HCT116 (cell line): ENCODE data around the gene CEACAM5. TPM values are rescaled to one million over a fixed set of nuclear protein-coding genes. Genes with fewer than 3 reads are reported as not detected.

Experiments used
- ATAC-seq: fragments of 200-7000 bp; cut with Tn5 transposase; 2 replicates; pipeline ENCODE4 v1.9.1; 2020; ENCODE audit warnings: mild to moderate bottlenecking, moderate library complexity
- BruUV-seq: library from RNA; stranded (reverse); fragments of 400-500 nt; replicated peaks from 2 replicates; lab custom pipeline; 2021; lab: Mats Ljungman, UMichigan
- CTCF ChIA-PET: fragments of 300-600 bp; sonication (Branson Sonifier 250); formaldehyde crosslinking; loops from one replicate; lab custom pipeline; 2021; ENCODE audit warnings: antibody characterized with exemption; lab: Charles Lee
- POLR2A ChIA-PET: fragments of 300-600, 350-600 bp; sonication (Branson Sonifier 250); formaldehyde crosslinking; loops from one replicate; lab custom pipeline; 2021; ENCODE audit warnings: antibody characterized with exemption; lab: Charles Lee
- RAD21 ChIA-PET, 2 experiments: fragments of 300-600 bp; sonication (Branson Sonifier 250); formaldehyde crosslinking; loops; one replicate each; lab custom pipeline; 2023; ENCODE audit warnings: low total read pairs in 2 of 2; ENCODE audit not compliant: uncharacterized antibody in 2 of 2, unreplicated experiment in 2 of 2, low non-redundant PET in 1 of 2; lab: Charles Lee
- DNase-seq: peaks from one replicate; pipeline ENCODE4 v3.0.0-alpha.2; 2010; ENCODE audit warnings: low read depth, low spot score
- H2AFZ ChIP-seq: fragments of 200-600 bp; shearing (Covaris generic), sonication (generic); 2 replicates; pipeline ENCODE4 v1.6.1; 2017; ENCODE audit warnings: low read depth, mixed run types, mixed read lengths, antibody characterized with exemption, low read length; ENCODE audit not compliant: poor library complexity, severe bottlenecking
- H3K27ac ChIP-seq: 2 replicates; pipeline ENCODE4 v1.5.1; 2012; ENCODE audit warnings: low read depth, low read length
- H3K27me3 ChIP-seq: fragments of 200-600 bp; sonication (generic); 2 replicates; pipeline ENCODE4 v1.6.1; 2016; ENCODE audit warnings: mixed run types, low read length, mixed read lengths; ENCODE audit not compliant: insufficient read depth
- H3K36me3 ChIP-seq, 2 experiments: fragments of 200-500 bp in 1 of 2; fragments of 200-600 bp in 1 of 2; sonication (Bioruptor generic) in 1 of 2; sonication (generic) in 1 of 2; 2 replicates each; pipeline versions ENCODE4 v1.5.1 to v1.6.1; 2014 to 2016; ENCODE audit warnings: low read length in 2 of 2, inconsistent platforms in 1 of 2, mixed read lengths in 1 of 2, mixed run types in 1 of 2; ENCODE audit not compliant: insufficient read depth in 2 of 2, control insufficient read depth in 1 of 2
- H3K4me1 ChIP-seq, 2 experiments: fragments of 200-600 bp in 1 of 2; sonication (generic) in 1 of 2; 2 replicates each; pipeline versions ENCODE4 v1.5.1 to v1.6.1; 2012 to 2017; ENCODE audit warnings: low read length in 2 of 2, inconsistent platforms in 1 of 2, mild to moderate bottlenecking in 1 of 2, mixed read lengths in 1 of 2, mixed run types in 1 of 2, moderate library complexity in 1 of 2; ENCODE audit not compliant: insufficient read depth in 2 of 2, control insufficient read depth in 1 of 2
- H3K4me2 ChIP-seq: fragments of 200-600 bp; sonication (generic); 2 replicates; pipeline ENCODE4 v1.6.1; 2017; ENCODE audit warnings: mixed run types, low read length, mixed read lengths
- H3K4me3 ChIP-seq, 2 experiments: fragments of 200-600 bp in 1 of 2; sonication (generic) in 1 of 2; replicated peaks in 1 of 2; 2 replicates each; pipeline ENCODE4 v1.5.1; 2011 to 2016; ENCODE audit warnings: low read length in 2 of 2, control low read depth in 1 of 2, low read depth in 1 of 2, mild to moderate bottlenecking in 1 of 2, mixed read lengths in 1 of 2, mixed run types in 1 of 2
- H3K79me2 ChIP-seq: fragments of 200-600 bp; sonication (generic); 2 replicates; pipeline ENCODE4 v1.6.1; 2017; ENCODE audit warnings: mild to moderate bottlenecking, mixed run types, low read length, moderate library complexity, mixed read lengths; ENCODE audit not compliant: insufficient read depth
- H3K9ac ChIP-seq: fragments of 200-600 bp; sonication (generic); 2 replicates; pipeline ENCODE4 v1.6.1; 2016; ENCODE audit warnings: low read length, mixed read lengths
- H3K9me2 ChIP-seq: fragments of 200-600 bp; sonication (generic), shearing (Covaris generic); 2 replicates; pipeline ENCODE4 v1.6.1; 2017; ENCODE audit warnings: mixed run types, mild to moderate bottlenecking, moderate library complexity; ENCODE audit not compliant: insufficient read depth
- H3K9me3 ChIP-seq, 2 experiments: fragments of 200-500 bp in 1 of 2; fragments of 200-600 bp in 1 of 2; sonication (Bioruptor generic) in 1 of 2; sonication (generic) in 1 of 2; 2 replicates each; pipeline ENCODE4 v1.6.1; 2014 to 2017; ENCODE audit warnings: low read length in 2 of 2, mixed read lengths in 2 of 2, inconsistent platforms in 1 of 2, low read depth in 1 of 2, mild to moderate bottlenecking in 1 of 2, mixed run types in 1 of 2, moderate library complexity in 1 of 2; ENCODE audit not compliant: control insufficient read depth in 1 of 2, insufficient read depth in 1 of 2
- H4K20me1 ChIP-seq: fragments of 200-600 bp; sonication (generic), shearing (Covaris generic); 2 replicates; pipeline ENCODE4 v1.6.1; 2017; ENCODE audit warnings: mixed run types, mild to moderate bottlenecking, moderate library complexity; ENCODE audit not compliant: insufficient read depth
- ATF3 ChIP-seq: IDR thresholded peaks from 2 replicates; pipeline ENCODE4 v1.6.1; 2012
- CBX3 ChIP-seq: IDR thresholded peaks from 2 replicates; pipeline ENCODE4 v1.6.1; 2012; ENCODE audit warnings: low read depth
- CEBPB ChIP-seq: IDR thresholded peaks from 2 replicates; pipeline ENCODE4 v1.6.1; 2012; ENCODE audit warnings: low read depth
- EGR1 ChIP-seq: IDR thresholded peaks from 2 replicates; pipeline ENCODE4 v1.6.1; 2012; ENCODE audit warnings: low read depth
- ELF1 ChIP-seq: IDR thresholded peaks from 2 replicates; pipeline ENCODE4 v1.6.1; 2012; ENCODE audit warnings: low read depth, borderline replicate concordance
- EZH2 ChIP-seq: fragments of 200-600 bp; sonication (generic); IDR thresholded peaks from 2 replicates; pipeline ENCODE4 v1.6.1; 2017; ENCODE audit warnings: antibody characterized with exemption, mixed run types
- EZH2phosphoT487 ChIP-seq: fragments of 200-600 bp; IDR thresholded peaks from 2 replicates; pipeline ENCODE4 v1.6.1; 2018; ENCODE audit warnings: antibody characterized with exemption, borderline replicate concordance
- FOSL1 ChIP-seq: IDR thresholded peaks from 2 replicates; pipeline ENCODE4 v1.6.1; 2012; ENCODE audit warnings: low read depth
- POLR2AphosphoS5 ChIP-seq: IDR thresholded peaks from 2 replicates; pipeline ENCODE4 v1.6.1; 2011; ENCODE audit warnings: mild to moderate bottlenecking, low read depth, low read length, moderate library complexity
- RAD21 ChIP-seq: IDR thresholded peaks from 2 replicates; pipeline ENCODE4 v1.6.1; 2012; ENCODE audit warnings: low read depth, mild to moderate bottlenecking
- SIN3A ChIP-seq: IDR thresholded peaks from 2 replicates; pipeline ENCODE4 v1.6.1; 2012; ENCODE audit warnings: low read depth
- SRF ChIP-seq: IDR thresholded peaks from 2 replicates; pipeline ENCODE4 v1.6.1; 2012; ENCODE audit warnings: low read depth
- TCF7L2 ChIP-seq: IDR thresholded peaks from 2 replicates; pipeline ENCODE4 v1.7.0; 2011; ENCODE audit warnings: borderline replicate concordance, inconsistent platforms; ENCODE audit not compliant: insufficient read depth, insufficient read length; ENCODE audit errors: extremely low read depth
- YY1 ChIP-seq: IDR thresholded peaks from 2 replicates; pipeline ENCODE4 v1.6.1; 2011; ENCODE audit warnings: low read length, low read depth, moderate library complexity, mild to moderate bottlenecking; ENCODE audit not compliant: insufficient replicate concordance; ENCODE audit errors: extremely low read depth
- ZBTB33 ChIP-seq: IDR thresholded peaks from 2 replicates; pipeline ENCODE4 v1.6.1; 2011; ENCODE audit warnings: mild to moderate bottlenecking, low read length, moderate library complexity; ENCODE audit not compliant: insufficient replicate concordance; ENCODE audit errors: extremely low read depth
- ZNF274 ChIP-seq: fragments of 200-500 bp; sonication (Bioruptor generic); IDR thresholded peaks from 2 replicates; pipeline ENCODE4 v1.6.1; 2014; ENCODE audit warnings: mild to moderate bottlenecking, low read depth, low read length, inconsistent platforms
- intact Hi-C: fragments of 100-400 bp; cut with micrococcal nuclease; formaldehyde crosslinking; loops from 2 replicates; pipeline ENCODE4 v1.10.0; 2022
- total RNA-seq: library from RNA; stranded (reverse); gene quantifications from one replicate; pipeline ENCODE4 v1.2.1, GENCODE V29; 2021; ENCODE audit not compliant: unreplicated experiment

CEACAM5 gene
- total RNA-seq, 1 experiment from 2014 or later, result 0.22 TPM

DNA sequence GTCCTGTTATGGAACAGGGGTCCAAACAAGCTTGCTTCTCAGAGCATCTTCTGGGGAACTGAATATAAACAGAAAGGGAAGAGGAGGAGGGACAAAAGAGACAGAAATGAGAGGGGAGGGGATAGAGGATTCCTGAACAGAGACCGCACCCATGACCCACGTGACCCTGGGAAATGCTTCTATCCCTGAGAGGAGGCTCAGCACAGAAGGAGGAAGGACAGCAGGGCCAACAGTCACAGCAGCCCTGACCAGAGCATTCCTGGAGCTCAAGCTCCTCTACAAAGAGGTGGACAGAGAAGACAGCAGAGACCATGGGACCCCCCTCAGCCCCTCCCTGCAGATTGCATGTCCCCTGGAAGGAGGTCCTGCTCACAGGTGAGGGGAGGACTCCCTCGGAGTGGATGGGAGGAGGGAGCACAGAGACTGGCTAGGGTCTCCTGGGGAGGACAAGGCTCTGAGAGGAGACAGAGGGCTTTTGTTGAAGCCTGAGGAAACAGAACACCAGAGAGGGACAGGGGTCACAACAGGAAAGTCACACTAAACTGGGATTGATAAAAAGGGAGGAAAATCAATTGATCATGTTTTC lies 47.0 kb downstream of the CEACAM5 start, which contains the start of gene CEACAM6:
TSS of gene CEACAM6 (plus strand) at position 203 of the 586 bp plus-strand sequence. CDS start at position 312, 109 bp downstream.
- H3K9me2 ChIP-seq, result no peaks in the 10 kb centered on the region
- no peak within 1 kb of the TSS for H3K27ac ChIP-seq
- H3K4me2 ChIP-seq, result no peak within 1 kb of the TSS
- RAD21 ChIA-PET, result no interaction called here
- no peak within 1 kb of the TSS for H3K4me3 ChIP-seq
- CTCF ChIA-PET, result interaction anchor here (1.4 to 3.6 kb wide), 4 partner anchors 20 to 65 kb away, joined by 3 to 45 read pairs (median 28); no protein-coding TSS in a partner anchor
- H3K9ac ChIP-seq, result no peak within 1 kb of the TSS
- no peaks in the 10 kb centered on the region for H3K36me3 ChIP-seq
- ATAC-seq, result no peak
- H3K27me3 ChIP-seq, result peaks cover 69% of the 10 kb centered on the region
- H3K79me2 ChIP-seq, result no peaks in the 10 kb centered on the region
- peaks cover 0 to 7% of the 10 kb centered on the region in 2 experiments; a peak in 1 of 4 replicates for H3K4me1 ChIP-seq
- intact Hi-C loops, result no loop called here
- no peaks in the 10 kb centered on the region for H3K9me3 ChIP-seq
- H2AFZ ChIP-seq, result no peak within 1 kb of the TSS
- no peaks in the 10 kb centered on the region for H4K20me1 ChIP-seq
- no TSS peak for BruUV-seq
- POLR2A ChIA-PET, result no interaction called here
- DNase-seq, result no peak
- TF ChIP-seq ATF3, result no peak
- no peak for TF ChIP-seq EGR1
- no peak for TF ChIP-seq TCF7L2
- no peak for TF ChIP-seq SIN3A
- TF ChIP-seq ZBTB33, result no peak
- no peak for TF ChIP-seq RAD21
- TF ChIP-seq CBX3, result no peak
- TF ChIP-seq EZH2, result no peak
- TF ChIP-seq POLR2AphosphoS5, result no peak
- TF ChIP-seq YY1, result no peak
- TF ChIP-seq SRF, result no peak
- no peak for TF ChIP-seq CEBPB
- TF ChIP-seq FOSL1, result no peak
- no peak for TF ChIP-seq ELF1
- TF ChIP-seq EZH2phosphoT487, result no peak
- no peak for TF ChIP-seq ZNF274
- TF ChIP-seq, all 23 proteins: peak for 0
